HepG2 (cell line): ENCODE measurements around the gene MIA2. TPM values are rescaled to one million over a fixed set of nuclear protein-coding genes. Genes with fewer than 3 reads are reported as not detected.

Source experiments
- ATF7 ChIP-seq, 2 experiments: fragments of 450-650 bp in 1 of 2; sonication (generic) in 1 of 2; formaldehyde crosslinking in 1 of 2; IDR thresholded peaks; 2 replicates each; pipeline versions ENCODE4 v1.4.0 to v1.6.1; 2016 to 2020; ENCODE audit warnings: antibody characterized with exemption in 1 of 2, mild to moderate bottlenecking in 1 of 2, missing genetic modification reagents in 1 of 2
- ATM ChIP-seq: fragments of 450-650 bp; IDR thresholded peaks from 2 replicates; pipeline ENCODE4 v1.7.1; 2017; ENCODE audit warnings: mild to moderate bottlenecking, borderline replicate concordance
- CBX1 ChIP-seq: IDR thresholded peaks from one replicate; pipeline ENCODE4 v1.6.1; 2016; ENCODE audit warnings: antibody characterized with exemption, low read depth
- CENPT ChIP-seq: sonication (generic); formaldehyde crosslinking; IDR thresholded peaks from 2 replicates; pipeline ENCODE4 v1.8.0; 2022; ENCODE audit warnings: low read depth, mild to moderate bottlenecking, moderate library complexity, missing genetic modification reagents
- CHCHD3 ChIP-seq: sonication (generic); formaldehyde crosslinking; IDR thresholded peaks from 2 replicates; pipeline ENCODE4 v1.8.0; 2022; ENCODE audit warnings: mild to moderate bottlenecking, missing genetic modification reagents, moderate library complexity
- ERF ChIP-seq: IDR thresholded peaks from 2 replicates; pipeline ENCODE4 v1.6.1; 2018; ENCODE audit warnings: missing biosample characterization, missing genetic modification reagents
- FOXO4 ChIP-seq: sonication (generic); formaldehyde crosslinking; conservative IDR thresholded peaks from 2 replicates; pipeline ENCODE4 v1.8.1; 2023; ENCODE audit warnings: missing genetic modification reagents
- IRF2 ChIP-seq: IDR thresholded peaks from 2 replicates; pipeline ENCODE4 v1.6.1; 2018; ENCODE audit warnings: missing genetic modification reagents, missing compliant biosample characterization
- ISL2 ChIP-seq: sonication (generic); formaldehyde crosslinking; IDR thresholded peaks from 2 replicates; pipeline ENCODE4 v1.5.0; 2020; ENCODE audit warnings: missing genetic modification reagents
- NKX3-1 ChIP-seq: sonication (generic); formaldehyde crosslinking; IDR thresholded peaks from 2 replicates; pipeline ENCODE4 v1.5.0; 2020; ENCODE audit warnings: missing genetic modification reagents
- NR2F1 ChIP-seq, 2 experiments: fragments of 450-650 bp in 1 of 2; formaldehyde crosslinking in 1 of 2; IDR thresholded peaks; 2 replicates each; pipeline versions ENCODE4 v1.5.0 to v1.6.1; 2016 to 2020; ENCODE audit warnings: mild to moderate bottlenecking in 1 of 2, missing compliant biosample characterization in 1 of 2, missing genetic modification reagents in 1 of 2, moderate library complexity in 1 of 2
- PBX2 ChIP-seq: IDR thresholded peaks from 2 replicates; pipeline ENCODE4 v1.6.1; 2016; ENCODE audit warnings: control low read depth
- PITX1 ChIP-seq: sonication (generic); formaldehyde crosslinking; IDR thresholded peaks from 2 replicates; pipeline ENCODE4 v1.5.1; 2020; ENCODE audit warnings: mild to moderate bottlenecking, missing genetic modification reagents
- RNF2 ChIP-seq: fragments of 450-650 bp; conservative IDR thresholded peaks from 2 replicates; pipeline ENCODE4 v1.6.1; 2016; ENCODE audit warnings: low read depth
- SOX13 ChIP-seq, 3 experiments: fragments of 450-650 bp in 1 of 3; sonication (generic) in 1 of 3; formaldehyde crosslinking in 1 of 3; IDR thresholded peaks in 2 of 3; conservative IDR thresholded peaks in 1 of 3; 2 replicates each; pipeline versions ENCODE4 v1.5.0 to v1.6.1; 2016 to 2020; ENCODE audit warnings: antibody characterized with exemption in 1 of 3, mild to moderate bottlenecking in 1 of 3, missing compliant biosample characterization in 1 of 3, missing genetic modification reagents in 1 of 3, moderate library complexity in 1 of 3
- STAG1 ChIP-seq: sonication (generic); formaldehyde crosslinking; IDR thresholded peaks from 2 replicates; pipeline ENCODE4 v1.4.0; 2020; ENCODE audit warnings: missing genetic modification reagents
- U2AF2 ChIP-seq: fragments of 200-400 bp; formaldehyde crosslinking; IDR thresholded peaks from 2 replicates; pipeline ENCODE4 v1.6.1; 2017; ENCODE audit warnings: low read depth, mild to moderate bottlenecking, low read length
- UBTF ChIP-seq: sonication (generic); formaldehyde crosslinking; IDR thresholded peaks from 2 replicates; pipeline ENCODE4 v1.4.0; 2020; ENCODE audit warnings: mild to moderate bottlenecking, missing genetic modification reagents
- YY1 ChIP-seq: IDR thresholded peaks from 2 replicates; pipeline ENCODE4 v1.6.1; 2011; ENCODE audit warnings: low read length, low read depth, moderate library complexity, mild to moderate bottlenecking; ENCODE audit not compliant: insufficient read depth, insufficient replicate concordance
- ZBTB49 ChIP-seq: sonication (generic); formaldehyde crosslinking; IDR thresholded peaks from 2 replicates; pipeline ENCODE4 v1.4.0; 2020; ENCODE audit warnings: missing genetic modification reagents, borderline replicate concordance
- ZFP41 ChIP-seq: sonication (generic); formaldehyde crosslinking; IDR thresholded peaks from 2 replicates; pipeline ENCODE4 v1.4.0; 2020; ENCODE audit warnings: mild to moderate bottlenecking, missing genetic modification reagents, borderline replicate concordance
- ZMYM4 ChIP-seq: sonication (generic); formaldehyde crosslinking; IDR thresholded peaks from 2 replicates; pipeline ENCODE4 v1.8.1; 2023; ENCODE audit warnings: mild to moderate bottlenecking, missing genetic modification reagents
- ZNF10 ChIP-seq: sonication (generic); formaldehyde crosslinking; IDR thresholded peaks from 2 replicates; pipeline ENCODE4 v1.4.0; 2020; ENCODE audit warnings: mild to moderate bottlenecking, low read depth, missing genetic modification reagents, borderline replicate concordance
- ZNF44 ChIP-seq: sonication (generic); formaldehyde crosslinking; IDR thresholded peaks from 2 replicates; pipeline ENCODE4 v1.5.1; 2020; ENCODE audit warnings: mild to moderate bottlenecking, missing genetic modification reagents
- polyA plus RNA-seq, 8 experiments: library from polyadenylated mRNA; depleted of rRNA in 3 of 8; stranded (reverse) in 7 of 8; unstranded in 1 of 8; fragments of >200 nt; fragmentation: Illumina TruSeq in 4 of 8; extraction: Trizol in 4 of 8; gene quantifications; 2 replicates each; pipeline versions ENCODE4 v1.2.1 to v1.2.3, GENCODE V29; 2011 to 2016; ENCODE audit warnings: low read depth in 4 of 8, missing spikeins in 1 of 8, mixed read lengths in 1 of 8; ENCODE audit not compliant: insufficient read depth in 1 of 8
- total RNA-seq, 5 experiments: library from RNA; depleted of rRNA; stranded (reverse); fragments of >200 nt; fragmentation: Illumina TruSeq; extraction: Trizol; gene quantifications; 2 replicates each; pipeline ENCODE4 v1.2.3, GENCODE V29; 2016; ENCODE audit warnings: low read depth in 1 of 5

Gene MIA2
- total and polyA plus RNA-seq, 2 of the 13 experiments (the other 11 are each of a cell fraction or from before 2014, with no cell fraction given): 134 to 158 TPM

- TF ChIP-seq IRF2 (CRISPR knock-in tag) (peak; percentile 70; the same call in 1 of the 2 replicates), NKX3-1 (CRISPR knock-in tag) (no peak), PBX2 (no peak), UBTF (CRISPR knock-in tag) (no peak), ZBTB49 (CRISPR knock-in tag) (no peak), ISL2 (no peak), ERF (CRISPR knock-in tag) (no peak), ATF7 (IDR thresholded peaks at IDR 0.05) (no peak), ATF7 (CRISPR knock-in tag; IDR thresholded peaks at IDR 0.05) (no peak), PITX1 (CRISPR knock-in tag) (no peak), YY1 (no peak), FOXO4 (CRISPR knock-in tag) (peak; percentile 91; the same call in 1 of the 2 replicates), CENPT (CRISPR knock-in tag) (no peak), ATM (no peak), ZFP41 (no peak), CBX1 (no peak), RNF2 (no peak), CHCHD3 (no peak), SOX13 (IDR thresholded peaks at IDR 0.05) (no peak), SOX13 (CRISPR knock-in tag; conservative IDR thresholded peaks at IDR 0.05 in 1 of 2, IDR thresholded peaks at IDR 0.05 in 1 of 2) (peak in 1 of 2 experiments; percentile 56; a peak in 1 of 4 replicates), ZNF44 (CRISPR knock-in tag) (peak; percentile 67; the same call in 1 of the 2 replicates), ZMYM4 (CRISPR knock-in tag) (peak; percentile 73), U2AF2 (no peak), NR2F1 (CRISPR knock-in tag; IDR thresholded peaks at IDR 0.05) (no peak), STAG1 (CRISPR knock-in tag) (0 out of 2 replicates have a peak, but pooled peaks have one; percentile 12), ZNF10 (CRISPR knock-in tag) (no peak)
Observed at GRCh38 chr14:39219075-39219499, 14.6 kb upstream of the MIA2 start (continued).
